ENCODE results near the gene STXBP5. TPM values are rescaled to one million over a fixed set of nuclear protein-coding genes. Genes with fewer than 3 reads are reported as not detected.
A peak's percentile ranks its signal among the peaks of the same experiment; 100 is the strongest.

STXBP5 gene
- total and polyA plus RNA-seq, 9 of the 15 experiments (the other 6 are each of a cell fraction or from before 2014, with no cell fraction given): 23.3 to 172 (median 71.5) TPM

- TF ChIP-seq ID3 (CRISPR knock-in tag; IDR thresholded peaks at IDR 0.05): no peak
- no peak for TF ChIP-seq ID3 (tag; IDR thresholded peaks at IDR 0.05)
- TF ChIP-seq POU5F1 (IDR thresholded peaks at IDR 0.05; ENCODE audit: borderline replicate concordance, low read depth, low read length, partially characterized antibody): no peak
- TF ChIP-seq CREB3 (tag; conservative IDR thresholded peaks at IDR 0.05; ENCODE audit: low read depth): no peak
- TF ChIP-seq BCLAF1 (IDR thresholded peaks at IDR 0.05; ENCODE audit: borderline replicate concordance in 1 of 2, control insufficient read depth in 1 of 2, low read depth in 2 of 2, low read length in 1 of 2): peak in 1 of 2 experiments; percentile 79; a peak in 1 of 4 replicates
- TF ChIP-seq XRCC3 (IDR thresholded peaks at IDR 0.05): 0 out of 2 replicates have a peak, but pooled peaks have one; percentile 26
- no peak for TF ChIP-seq TAF1 (IDR thresholded peaks at IDR 0.05; ENCODE audit: control insufficient read depth, extremely low read depth, insufficient read depth, low read length, severe bottlenecking)
- TF ChIP-seq TOE1 (IDR thresholded peaks at IDR 0.05; ENCODE audit: borderline replicate concordance): peak; percentile 63; the same call in 1 of the 2 replicates
- no peak for TF ChIP-seq TOE1 (CRISPR knock-in tag; IDR thresholded peaks at IDR 0.05; ENCODE audit: borderline replicate concordance, low read depth)
- no peak for TF ChIP-seq PHF20 (IDR thresholded peaks at IDR 0.05; ENCODE audit: partially characterized antibody)
- no peak for TF ChIP-seq ZNF408 (CRISPR knock-in tag; IDR thresholded peaks at IDR 0.05; ENCODE audit: low read depth)
- TF ChIP-seq NFIX (CRISPR knock-in tag; IDR thresholded peaks at IDR 0.05; ENCODE audit: low read depth): no peak
- TF ChIP-seq KLF6 (CRISPR knock-in tag; IDR thresholded peaks at IDR 0.05; ENCODE audit: borderline replicate concordance): no peak; the same call in 1 of the 2 replicates
- no peak for TF ChIP-seq SP2 (IDR thresholded peaks at IDR 0.05; ENCODE audit: extremely low read depth, low read depth, low read length, poor library complexity, severe bottlenecking)
- no peak for TF ChIP-seq HNRNPK (IDR thresholded peaks at IDR 0.05; ENCODE audit: low read depth, low read length, poor library complexity, severe bottlenecking)
- no peak for TF ChIP-seq RERE (CRISPR knock-in tag; IDR thresholded peaks at IDR 0.05; ENCODE audit: borderline replicate concordance)
Observed at GRCh38 chr6:147161974-147162495, 42.2 kb upstream of the STXBP5 start (continued).

Measured in K562 (cell line).